ENCODE data around the gene YBEY.

The YBEY gene

DNA sequence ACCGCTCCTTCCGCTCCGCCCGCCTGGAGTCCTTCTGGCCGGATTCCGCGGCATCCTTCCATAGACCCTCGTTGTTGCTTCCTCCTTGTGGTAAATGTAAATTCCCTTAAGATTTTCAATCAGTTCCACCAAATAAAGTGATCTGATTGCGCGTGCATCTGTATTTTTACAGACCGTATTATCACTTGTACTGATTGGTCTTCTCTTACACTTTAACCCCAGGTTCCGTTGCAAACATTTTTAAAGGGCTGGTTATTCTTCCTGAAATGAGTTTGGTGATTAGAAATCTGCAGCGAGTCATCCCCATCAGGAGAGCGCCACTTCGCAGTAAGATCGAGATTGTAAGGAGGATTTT lies 483 bp downstream of the YBEY start:
- TF ChIP-seq, protein P1, sequence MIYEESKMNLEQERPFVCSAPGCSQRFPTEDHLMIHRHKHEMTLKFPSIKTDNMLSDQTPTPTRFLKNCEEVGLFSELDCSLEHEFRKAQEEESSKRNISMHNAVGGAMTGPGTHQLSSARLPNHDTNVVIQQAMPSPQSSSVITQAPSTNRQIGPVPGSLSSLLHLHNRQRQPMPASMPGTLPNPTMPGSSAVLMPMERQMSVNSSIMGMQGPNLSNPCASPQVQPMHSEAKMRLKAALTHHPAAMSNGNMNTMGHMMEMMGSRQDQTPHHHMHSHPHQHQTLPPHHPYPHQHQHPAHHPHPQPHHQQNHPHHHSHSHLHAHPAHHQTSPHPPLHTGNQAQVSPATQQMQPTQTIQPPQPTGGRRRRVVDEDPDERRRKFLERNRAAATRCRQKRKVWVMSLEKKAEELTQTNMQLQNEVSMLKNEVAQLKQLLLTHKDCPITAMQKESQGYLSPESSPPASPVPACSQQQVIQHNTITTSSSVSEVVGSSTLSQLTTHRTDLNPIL (CRISPR knock-in tag; IDR thresholded peaks at IDR 0.05; ENCODE audit: low read depth), result no peak
- TF ChIP-seq GLIS3 (CRISPR knock-in tag; IDR thresholded peaks at IDR 0.05) (no peak), ARNTL (CRISPR knock-in tag; IDR thresholded peaks at IDR 0.05; ENCODE audit: borderline replicate concordance, low read depth) (no peak), ZNF565 (CRISPR knock-in tag; conservative IDR thresholded peaks at IDR 0.05; ENCODE audit: low read depth) (no peak), SNAI2 (CRISPR knock-in tag; IDR thresholded peaks at IDR 0.05) (no peak)
- peak; percentile 2; the same call in 1 of the 3 replicates for ATAC-seq

DNA sequence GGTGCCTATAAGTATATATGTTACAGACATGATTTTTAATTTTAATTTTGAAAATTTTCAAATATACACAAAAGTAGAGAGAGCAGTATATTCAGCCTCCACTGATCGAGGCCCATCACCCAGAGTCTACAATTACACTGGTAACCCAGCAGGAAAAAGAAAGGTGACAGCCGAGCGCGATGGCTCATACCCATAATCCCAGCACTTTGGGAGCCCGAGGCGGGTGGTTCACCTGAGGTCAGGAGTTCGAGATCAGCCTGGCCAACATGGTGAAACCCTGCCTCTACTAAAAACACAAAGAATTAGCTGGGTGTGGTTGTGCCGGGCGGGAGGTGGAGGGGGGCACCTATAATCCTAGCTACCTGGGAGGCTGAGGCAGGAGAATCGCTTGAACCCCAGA lies 1.4 kb downstream of the YBEY start:
- ATAC-seq, result no peak
- TF ChIP-seq, protein P2, sequence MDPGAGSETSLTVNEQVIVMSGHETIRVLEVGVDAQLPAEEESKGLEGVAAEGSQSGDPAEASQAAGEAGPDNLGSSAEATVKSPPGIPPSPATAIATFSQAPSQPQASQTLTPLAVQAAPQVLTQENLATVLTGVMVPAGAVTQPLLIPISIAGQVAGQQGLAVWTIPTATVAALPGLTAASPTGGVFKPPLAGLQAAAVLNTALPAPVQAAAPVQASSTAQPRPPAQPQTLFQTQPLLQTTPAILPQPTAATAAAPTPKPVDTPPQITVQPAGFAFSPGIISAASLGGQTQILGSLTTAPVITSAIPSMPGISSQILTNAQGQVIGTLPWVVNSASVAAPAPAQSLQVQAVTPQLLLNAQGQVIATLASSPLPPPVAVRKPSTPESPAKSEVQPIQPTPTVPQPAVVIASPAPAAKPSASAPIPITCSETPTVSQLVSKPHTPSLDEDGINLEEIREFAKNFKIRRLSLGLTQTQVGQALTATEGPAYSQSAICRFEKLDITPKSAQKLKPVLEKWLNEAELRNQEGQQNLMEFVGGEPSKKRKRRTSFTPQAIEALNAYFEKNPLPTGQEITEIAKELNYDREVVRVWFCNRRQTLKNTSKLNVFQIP (CRISPR knock-in tag; IDR thresholded peaks at IDR 0.05; ENCODE audit: borderline replicate concordance, low read depth), result no peak
- no peak for TF ChIP-seq ZNF8 (CRISPR knock-in tag; IDR thresholded peaks at IDR 0.05)
- TF ChIP-seq ZFP30 (CRISPR knock-in tag; IDR thresholded peaks at IDR 0.05), result no peak
- no peak for TF ChIP-seq ARNTL (CRISPR knock-in tag; IDR thresholded peaks at IDR 0.05; ENCODE audit: borderline replicate concordance, low read depth)
- no peak for TF ChIP-seq ISL1 (CRISPR knock-in tag; IDR thresholded peaks at IDR 0.05)
- no peak for TF ChIP-seq ZC3H10 (CRISPR knock-in tag; IDR thresholded peaks at IDR 0.05)
- no peak for TF ChIP-seq PPARA (CRISPR knock-in tag; IDR thresholded peaks at IDR 0.05; ENCODE audit: borderline replicate concordance)

DNA sequence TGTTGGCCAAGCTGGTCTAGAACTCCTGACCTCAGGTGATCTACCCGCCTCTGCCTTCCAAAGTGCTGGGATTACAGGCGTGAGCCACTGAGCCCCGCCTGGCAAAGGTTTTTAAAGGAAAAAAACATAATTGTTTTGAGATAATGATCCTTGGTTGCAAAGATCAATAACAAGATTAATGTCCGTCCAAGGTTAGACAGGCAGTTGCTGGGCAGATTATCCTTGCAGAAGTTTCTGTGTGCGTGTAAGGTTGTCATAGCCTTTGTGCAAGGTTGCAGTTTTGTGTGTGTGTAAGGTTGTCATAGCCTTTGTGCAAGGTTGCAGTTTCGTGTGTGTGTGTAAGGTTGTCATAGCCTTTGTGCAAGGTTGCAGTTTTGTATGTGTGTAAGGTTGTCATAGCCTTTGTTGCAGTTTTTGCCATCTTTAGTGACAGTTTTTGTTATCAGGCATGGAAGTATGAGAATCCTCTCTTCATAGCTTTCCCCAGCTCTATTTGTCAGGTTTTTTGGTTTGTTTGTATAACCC lies 3.6 kb downstream of the YBEY start:
- TF ChIP-seq PPARA (CRISPR knock-in tag; IDR thresholded peaks at IDR 0.05; ENCODE audit: borderline replicate concordance) (no peak), GLIS3 (CRISPR knock-in tag; IDR thresholded peaks at IDR 0.05) (no peak), SNAI2 (CRISPR knock-in tag; IDR thresholded peaks at IDR 0.05) (no peak), TCF4 (CRISPR knock-in tag; IDR thresholded peaks at IDR 0.05; ENCODE audit: borderline replicate concordance) (no peak), ZNF565 (CRISPR knock-in tag; conservative IDR thresholded peaks at IDR 0.05; ENCODE audit: low read depth) (no peak), CSDC2 (CRISPR knock-in tag; IDR thresholded peaks at IDR 0.05) (no peak), TOX (CRISPR knock-in tag; IDR thresholded peaks at IDR 0.05; ENCODE audit: borderline replicate concordance) (no peak), OSR1 (CRISPR knock-in tag; IDR thresholded peaks at IDR 0.05) (no peak), ARNTL (CRISPR knock-in tag; IDR thresholded peaks at IDR 0.05; ENCODE audit: borderline replicate concordance, low read depth) (no peak), ZNF70 (CRISPR knock-in tag; IDR thresholded peaks at IDR 0.05) (no peak), ISL1 (CRISPR knock-in tag; IDR thresholded peaks at IDR 0.05) (no peak), ZC3H10 (CRISPR knock-in tag; IDR thresholded peaks at IDR 0.05) (no peak)
- TF ChIP-seq, protein P3, sequence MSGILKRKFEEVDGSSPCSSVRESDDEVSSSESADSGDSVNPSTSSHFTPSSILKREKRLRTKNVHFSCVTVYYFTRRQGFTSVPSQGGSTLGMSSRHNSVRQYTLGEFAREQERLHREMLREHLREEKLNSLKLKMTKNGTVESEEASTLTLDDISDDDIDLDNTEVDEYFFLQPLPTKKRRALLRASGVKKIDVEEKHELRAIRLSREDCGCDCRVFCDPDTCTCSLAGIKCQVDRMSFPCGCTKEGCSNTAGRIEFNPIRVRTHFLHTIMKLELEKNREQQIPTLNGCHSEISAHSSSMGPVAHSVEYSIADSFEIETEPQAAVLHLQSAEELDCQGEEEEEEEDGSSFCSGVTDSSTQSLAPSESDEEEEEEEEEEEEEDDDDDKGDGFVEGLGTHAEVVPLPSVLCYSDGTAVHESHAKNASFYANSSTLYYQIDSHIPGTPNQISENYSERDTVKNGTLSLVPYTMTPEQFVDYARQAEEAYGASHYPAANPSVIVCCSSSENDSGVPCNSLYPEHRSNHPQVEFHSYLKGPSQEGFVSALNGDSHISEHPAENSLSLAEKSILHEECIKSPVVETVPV (CRISPR knock-in tag; IDR thresholded peaks at IDR 0.05), result no peak
- TF ChIP-seq, protein P1 (CRISPR knock-in tag; IDR thresholded peaks at IDR 0.05; ENCODE audit: low read depth), result no peak
- TF ChIP-seq, protein P2 (CRISPR knock-in tag; IDR thresholded peaks at IDR 0.05; ENCODE audit: borderline replicate concordance, low read depth), result no peak
- no peak for ATAC-seq

DNA sequence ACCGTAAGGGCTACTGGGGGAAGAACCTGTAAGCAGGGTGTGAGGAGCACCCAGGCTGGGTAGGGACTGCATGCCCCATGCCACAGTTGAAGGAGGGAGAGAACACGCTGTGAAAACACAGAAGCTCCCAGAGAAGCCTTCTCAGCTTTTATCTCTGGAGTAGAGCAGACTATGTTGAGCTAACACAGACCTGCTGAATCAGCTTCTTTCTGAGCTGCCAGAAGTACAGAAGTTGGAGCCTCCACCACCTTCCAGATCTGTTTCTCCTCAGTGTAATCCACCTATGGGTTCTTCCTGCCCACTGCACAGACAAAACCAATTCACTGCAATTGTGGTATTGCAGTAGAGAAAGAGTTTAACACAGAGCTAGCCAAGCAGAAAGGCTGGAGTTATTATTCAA lies 5.4 kb downstream of the YBEY start:
- no peak for TF ChIP-seq ISL1 (CRISPR knock-in tag; IDR thresholded peaks at IDR 0.05)
- no peak for TF ChIP-seq GLIS3 (CRISPR knock-in tag; IDR thresholded peaks at IDR 0.05)
- no peak for TF ChIP-seq ZFP3 (CRISPR knock-in tag; IDR thresholded peaks at IDR 0.05)
- TF ChIP-seq ZNF565 (CRISPR knock-in tag; conservative IDR thresholded peaks at IDR 0.05; ENCODE audit: low read depth), result no peak
- TF ChIP-seq ZNF8 (CRISPR knock-in tag; IDR thresholded peaks at IDR 0.05), result no peak
- no peak for TF ChIP-seq ESRRG (CRISPR knock-in tag; IDR thresholded peaks at IDR 0.05)
- TF ChIP-seq TCF4 (CRISPR knock-in tag; IDR thresholded peaks at IDR 0.05; ENCODE audit: borderline replicate concordance), result no peak
- TF ChIP-seq BACH2 (CRISPR knock-in tag; IDR thresholded peaks at IDR 0.05; ENCODE audit: borderline replicate concordance), result no peak
- no peak for TF ChIP-seq ARNTL (CRISPR knock-in tag; IDR thresholded peaks at IDR 0.05; ENCODE audit: borderline replicate concordance, low read depth)
- no peak for TF ChIP-seq TOX (CRISPR knock-in tag; IDR thresholded peaks at IDR 0.05; ENCODE audit: borderline replicate concordance)
- no peak for TF ChIP-seq CSDC2 (CRISPR knock-in tag; IDR thresholded peaks at IDR 0.05)
- no peak for TF ChIP-seq ZFP30 (CRISPR knock-in tag; IDR thresholded peaks at IDR 0.05)
- TF ChIP-seq ZC3H10 (CRISPR knock-in tag; IDR thresholded peaks at IDR 0.05), result no peak
- TF ChIP-seq, protein P4, sequence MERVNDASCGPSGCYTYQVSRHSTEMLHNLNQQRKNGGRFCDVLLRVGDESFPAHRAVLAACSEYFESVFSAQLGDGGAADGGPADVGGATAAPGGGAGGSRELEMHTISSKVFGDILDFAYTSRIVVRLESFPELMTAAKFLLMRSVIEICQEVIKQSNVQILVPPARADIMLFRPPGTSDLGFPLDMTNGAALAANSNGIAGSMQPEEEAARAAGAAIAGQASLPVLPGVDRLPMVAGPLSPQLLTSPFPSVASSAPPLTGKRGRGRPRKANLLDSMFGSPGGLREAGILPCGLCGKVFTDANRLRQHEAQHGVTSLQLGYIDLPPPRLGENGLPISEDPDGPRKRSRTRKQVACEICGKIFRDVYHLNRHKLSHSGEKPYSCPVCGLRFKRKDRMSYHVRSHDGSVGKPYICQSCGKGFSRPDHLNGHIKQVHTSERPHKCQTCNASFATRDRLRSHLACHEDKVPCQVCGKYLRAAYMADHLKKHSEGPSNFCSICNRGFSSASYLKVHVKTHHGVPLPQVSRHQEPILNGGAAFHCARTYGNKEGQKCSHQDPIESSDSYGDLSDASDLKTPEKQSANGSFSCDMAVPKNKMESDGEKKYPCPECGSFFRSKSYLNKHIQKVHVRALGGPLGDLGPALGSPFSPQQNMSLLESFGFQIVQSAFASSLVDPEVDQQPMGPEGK (CRISPR knock-in tag; IDR thresholded peaks at IDR 0.05; ENCODE audit: borderline replicate concordance), result no peak
- ATAC-seq, result no peak

Data from SK-N-SH treated with all-trans-retinoic acid at 6 μM for 48 hours (cell line).